Stimulated activated CD8-positive, alpha-beta memory T cell treated with anti-CD3 and anti-CD28 coated beads, Interleukin-4, amount 100 ng/mL, for 24 hours (primary cell): ENCODE results near the gene CHL1.
"Not testable (repeated sequence)": the region's sequence is repeated elsewhere in the genome, so short reads cannot be mapped to it uniquely, and the experiment has no call there.

Experiments used
- DNase-seq: peaks from one replicate; pipeline ENCODE4 v3.0.0-alpha.2; 2020; ENCODE audit warnings: low read depth

CHL1 gene

GRCh38 chr3:341998-342397 lies 145.4 kb downstream of the CHL1 start:
- DNase-seq, result no peak

DNA sequence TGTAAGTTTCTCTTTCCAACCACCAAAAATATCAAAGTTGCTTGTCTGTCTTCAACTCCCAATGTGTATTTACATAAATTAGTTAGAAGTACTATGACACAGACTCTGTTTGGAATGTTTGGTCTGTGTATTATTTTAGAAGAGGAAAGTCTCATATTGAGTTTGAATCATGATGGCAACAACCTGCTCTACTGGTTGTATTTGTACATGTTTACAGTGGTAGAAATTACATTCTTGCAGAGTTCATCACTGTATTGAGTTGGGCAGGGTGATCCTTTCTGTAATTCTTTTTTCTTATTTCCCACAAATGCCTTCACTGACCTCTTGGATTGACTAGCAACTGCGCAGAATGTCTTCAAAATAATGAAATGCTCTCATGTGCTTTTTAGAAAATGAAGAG lies 149.6 kb downstream of the CHL1 start:
- DNase-seq, result no peak

GRCh38 chr3:347581-347980 lies 151.0 kb downstream of the CHL1 start:
- no peak for DNase-seq

- DNase-seq, result no peak
Observed at GRCh38 chr3:350871-351371, 154.4 kb downstream of the CHL1 start.

- DNase-seq, result no peak
Observed at GRCh38 chr3:352599-352998, 156.0 kb downstream of the CHL1 start.

DNA sequence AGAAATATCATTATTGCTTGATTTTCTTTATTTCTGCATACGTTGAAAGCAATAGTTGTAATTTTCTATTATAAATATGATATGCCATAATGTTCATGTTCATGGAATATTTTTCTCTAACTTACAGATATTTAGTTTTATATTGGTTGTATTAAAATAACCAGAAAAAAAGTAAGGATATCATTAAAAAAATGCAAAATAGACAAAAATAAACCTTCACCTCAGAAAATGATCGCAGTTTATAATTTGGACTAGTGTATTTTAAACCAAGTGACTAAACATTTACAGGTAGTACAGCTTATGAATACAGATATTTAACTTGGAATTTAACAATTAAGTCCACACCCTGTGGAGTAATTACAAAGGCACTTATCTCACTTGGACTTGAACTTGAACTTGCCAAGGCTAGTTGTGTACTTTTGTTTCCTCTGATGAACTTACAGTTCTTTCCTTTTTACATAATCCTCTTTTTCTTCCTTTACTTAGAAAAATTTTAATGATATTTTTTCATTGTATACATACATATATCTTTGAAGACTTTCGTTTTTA lies 156.7 kb downstream of the CHL1 start:
- DNase-seq, result no peak

DNA sequence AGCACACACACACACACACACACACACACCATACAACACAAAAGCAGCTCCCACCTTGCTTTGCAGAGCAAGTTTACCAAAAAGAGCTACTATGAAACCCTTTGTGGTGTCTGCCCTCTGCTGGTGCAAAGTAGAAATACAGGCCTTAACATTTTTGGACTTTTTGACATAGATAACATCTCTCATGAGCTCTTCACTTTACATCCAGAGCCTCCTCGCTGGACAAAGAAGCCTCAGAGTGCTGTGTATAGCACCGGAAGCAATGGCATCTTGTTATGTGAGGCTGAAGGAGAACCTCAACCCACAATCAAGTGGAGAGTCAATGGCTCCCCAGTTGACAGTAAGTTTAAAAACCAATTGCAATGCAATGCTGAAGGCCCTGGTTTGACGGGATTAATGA lies 157.9 kb downstream of the CHL1 start:
- DNase-seq, result no peak

DNA sequence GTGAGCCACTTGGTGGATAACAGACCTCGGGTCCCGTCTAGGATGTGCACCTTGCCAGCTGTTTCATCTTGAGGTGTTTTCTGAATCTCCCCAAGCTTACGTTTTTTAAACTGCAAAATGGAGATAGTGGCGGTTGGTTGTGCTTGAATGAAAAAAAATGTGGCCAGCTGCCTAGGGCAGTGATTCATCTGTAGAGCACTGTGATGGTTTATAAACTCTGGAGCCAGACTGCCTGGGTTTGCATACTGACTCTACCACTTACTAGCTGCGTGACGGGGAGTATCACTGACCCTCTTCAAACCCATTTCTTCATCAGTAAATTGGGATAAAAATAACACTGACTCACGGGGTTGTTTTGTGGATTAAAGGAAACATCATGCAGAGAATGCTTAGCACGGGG lies 159.1 kb downstream of the CHL1 start:
- DNase-seq, result no peak

DNA sequence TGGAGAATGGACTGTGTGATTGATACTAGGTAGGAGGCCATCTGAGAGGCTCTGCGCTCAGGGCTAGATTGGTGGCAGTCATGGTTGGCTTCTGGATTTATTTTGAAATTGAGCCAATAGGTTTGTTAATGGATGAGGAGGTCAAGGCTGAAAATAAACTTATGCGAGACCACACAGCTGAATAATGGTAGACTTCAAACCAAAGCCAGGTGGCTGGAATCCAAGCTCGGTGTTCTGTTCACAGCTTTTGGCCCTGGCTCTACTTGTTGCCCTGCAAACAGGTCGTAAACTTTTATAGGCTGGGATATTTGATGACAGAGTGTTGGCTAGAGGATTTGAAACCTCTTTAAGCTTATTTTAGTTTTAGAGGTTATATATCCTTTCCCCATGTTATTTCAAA lies 160.4 kb downstream of the CHL1 start:
- DNase-seq, result no peak

DNA sequence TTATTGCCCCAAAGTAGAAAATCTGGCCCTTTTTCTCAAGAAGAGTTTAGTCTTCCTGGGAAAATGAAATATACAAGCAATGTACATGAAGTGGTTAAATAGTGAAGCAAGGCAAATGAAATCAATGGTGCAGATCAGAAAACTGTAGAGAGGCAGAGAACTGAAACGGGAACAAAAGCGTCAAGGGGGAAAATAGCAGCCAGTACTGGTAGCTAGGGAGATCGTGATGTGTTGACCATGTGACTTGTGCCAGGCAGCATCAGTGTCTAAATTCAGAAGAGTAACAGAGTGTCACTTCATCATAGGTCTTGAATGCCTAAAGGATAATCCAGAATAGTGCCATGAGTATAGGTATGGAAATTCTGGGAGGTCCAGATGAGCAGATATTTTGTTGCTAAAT lies 163.1 kb downstream of the CHL1 start:
- no peak for DNase-seq

GRCh38 chr3:362681-363338 lies 166.2 kb downstream of the CHL1 start:
- no peak for DNase-seq

DNA sequence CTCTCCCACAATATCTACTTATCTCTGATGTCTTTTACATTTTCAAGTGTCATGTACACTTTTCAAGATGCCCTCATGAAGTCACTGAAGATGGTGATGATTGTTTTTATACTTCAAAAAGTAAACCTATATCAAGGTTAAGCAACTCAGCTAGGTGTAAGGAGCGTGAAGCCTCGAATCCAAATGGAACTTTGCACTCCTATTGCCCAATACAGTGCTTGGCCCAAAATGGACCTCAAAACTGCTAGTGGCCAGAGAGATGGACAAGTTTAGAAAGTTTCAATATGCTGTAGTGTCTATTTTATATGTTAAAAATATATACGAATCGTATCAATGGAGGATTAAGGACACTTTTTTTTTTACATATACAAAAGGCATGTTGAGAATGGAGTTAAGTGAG lies 167.7 kb downstream of the CHL1 start:
- no peak for DNase-seq

DNA sequence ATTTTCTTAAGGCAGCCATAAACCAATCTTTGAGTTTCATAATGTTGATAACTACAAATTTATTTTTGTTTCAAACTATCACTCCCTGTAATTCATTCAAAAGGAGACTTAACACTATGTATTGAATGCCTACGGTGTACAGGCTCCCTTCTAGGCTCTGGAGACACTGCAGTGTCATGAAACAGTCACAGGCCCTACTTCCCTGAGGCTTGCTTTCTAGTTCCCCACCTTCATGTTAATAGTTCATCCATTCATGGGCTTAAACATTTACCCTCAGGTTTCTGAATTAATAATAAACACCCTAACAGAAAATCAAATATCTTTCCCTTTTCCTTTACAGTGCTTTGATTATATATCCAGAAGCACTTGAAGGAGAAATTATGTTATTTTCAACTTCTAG lies 168.7 kb downstream of the CHL1 start:
- no peak for DNase-seq

DNA sequence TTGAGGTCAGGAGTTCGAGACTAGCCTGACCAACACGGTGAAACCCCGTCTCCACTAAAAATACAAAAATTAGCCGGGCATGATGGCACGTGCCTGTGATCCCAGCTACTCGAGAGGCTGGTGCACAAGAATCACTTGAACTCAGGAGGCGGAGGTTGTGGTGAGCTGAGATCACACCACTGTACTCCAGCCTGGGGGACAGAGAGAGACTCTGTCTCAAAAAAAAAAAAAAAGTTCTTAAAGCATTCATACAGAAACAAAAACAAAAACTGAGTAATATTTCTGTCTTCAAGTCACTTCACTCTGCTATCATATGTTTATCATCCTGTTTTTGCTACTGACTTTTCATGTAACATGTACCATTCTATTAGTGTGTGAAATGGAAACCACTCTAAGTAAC lies 169.7 kb downstream of the CHL1 start:
- DNase-seq, result not testable (repeated sequence)

DNA sequence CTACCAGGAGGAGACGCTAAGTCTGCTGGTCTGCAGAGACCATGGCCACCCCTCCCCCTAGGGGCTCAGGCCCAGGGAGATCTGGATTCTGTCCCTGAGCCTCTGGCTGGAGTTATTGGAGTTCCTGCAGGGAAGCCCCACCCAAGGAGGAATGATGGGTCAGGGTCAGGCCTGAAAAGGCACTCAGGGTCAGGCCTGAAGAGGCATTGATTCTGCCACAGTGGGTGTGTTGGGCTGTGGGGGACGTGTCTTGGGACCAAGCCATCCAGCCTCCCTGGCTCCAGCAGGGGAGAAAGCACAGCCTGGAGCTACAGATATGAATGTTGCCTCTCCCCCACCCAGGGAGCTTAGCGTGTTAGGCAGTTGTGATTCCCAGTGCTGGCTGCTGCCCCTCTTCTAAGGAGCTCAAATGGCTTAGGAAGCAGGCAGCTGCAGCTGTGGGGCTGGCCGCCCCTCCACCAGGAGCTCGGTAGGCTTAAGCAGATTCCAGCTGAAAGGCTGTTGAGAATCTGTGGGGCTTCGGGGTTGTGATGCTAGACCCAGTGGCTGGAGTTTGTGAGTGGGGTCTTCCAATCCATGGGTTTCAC lies 176.7 kb downstream of the CHL1 start:
- DNase-seq, result no peak

GRCh38 chr3:374459-374858 lies 177.9 kb downstream of the CHL1 start:
- no peak for DNase-seq

DNA sequence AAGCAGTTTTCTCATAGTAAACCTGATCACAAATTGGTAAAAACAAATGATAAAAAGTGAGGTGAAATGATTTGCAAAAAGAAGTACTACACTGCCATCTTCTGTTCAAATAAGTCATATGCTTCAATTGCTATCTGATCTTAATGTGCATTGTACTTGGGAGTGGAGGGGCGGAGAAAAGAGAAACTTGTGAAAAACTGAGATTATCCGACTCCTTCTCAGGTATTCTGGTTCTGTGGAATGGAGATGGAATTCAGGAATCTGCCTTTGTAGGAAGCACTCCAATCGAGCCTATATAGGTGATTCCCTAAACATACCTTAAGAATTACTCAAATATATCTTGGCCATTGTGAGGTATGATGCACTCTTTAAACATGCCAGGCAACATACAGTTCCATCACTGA lies 180.6 kb downstream of the CHL1 start:
- DNase-seq, result no peak

DNA sequence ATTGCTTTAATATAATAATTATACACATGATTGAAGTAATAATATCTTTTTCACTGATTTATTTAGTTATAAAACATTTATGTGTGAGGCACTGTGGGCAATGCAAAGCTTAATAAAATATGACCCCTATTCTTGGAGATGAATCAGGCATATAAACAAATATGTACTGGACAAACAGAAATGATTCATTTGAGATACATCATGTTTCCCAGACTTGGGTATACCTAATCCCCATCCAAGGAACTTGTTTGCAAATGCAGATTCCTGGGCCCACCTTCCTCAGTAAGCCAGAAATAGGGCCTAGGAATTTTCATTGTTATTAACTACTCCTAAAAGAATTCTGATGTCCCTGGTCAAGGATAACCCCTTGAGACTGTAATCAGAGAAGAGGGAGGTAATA lies 184.2 kb downstream of the CHL1 start:
- no peak for DNase-seq

- no peak for DNase-seq
Observed at GRCh38 chr3:385151-385550, 188.6 kb downstream of the CHL1 start.

DNA sequence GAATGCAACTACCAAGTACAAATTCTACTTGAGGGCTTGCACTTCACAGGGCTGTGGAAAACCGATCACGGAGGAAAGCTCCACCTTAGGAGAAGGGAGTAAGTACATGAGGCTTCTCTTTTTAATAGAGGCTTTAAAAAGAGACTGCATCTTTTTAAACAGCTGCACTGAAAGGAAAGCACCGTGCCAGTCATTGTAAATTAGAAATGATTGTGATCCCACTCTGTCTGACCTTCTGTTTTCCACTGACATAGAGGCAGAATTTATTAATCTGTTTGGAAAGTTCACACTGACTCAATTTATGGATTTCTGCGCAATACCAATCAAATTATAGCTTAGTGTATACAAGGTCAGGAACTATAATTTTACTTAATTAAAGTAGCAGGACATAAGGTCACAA lies 198.2 kb downstream of the CHL1 start:
- no peak for DNase-seq

- no peak for DNase-seq
Observed at GRCh38 chr3:396293-396692, 199.7 kb downstream of the CHL1 start.

DNA sequence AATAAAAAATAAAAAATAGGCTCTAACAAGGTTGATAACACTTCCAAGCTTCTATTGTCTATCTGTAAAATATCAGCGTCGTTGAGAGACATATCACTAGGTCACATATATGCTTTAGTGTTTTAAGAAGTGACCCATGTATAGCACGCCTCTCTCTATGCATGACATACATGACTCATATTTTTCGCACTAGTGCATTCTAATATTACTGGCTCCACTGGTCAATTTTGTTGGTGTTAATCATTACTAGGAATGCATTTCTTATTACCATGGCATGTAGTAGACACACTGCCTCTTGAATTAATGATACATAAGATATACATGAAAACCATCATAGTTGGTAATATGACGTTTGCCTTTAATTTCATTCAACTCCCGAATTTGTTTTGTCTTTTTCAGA lies 203.1 kb downstream of the CHL1 start:
- no peak for DNase-seq

- DNase-seq, result no peak
Observed at GRCh38 chr3:403826-404225, 207.3 kb downstream of the CHL1 start.

DNA sequence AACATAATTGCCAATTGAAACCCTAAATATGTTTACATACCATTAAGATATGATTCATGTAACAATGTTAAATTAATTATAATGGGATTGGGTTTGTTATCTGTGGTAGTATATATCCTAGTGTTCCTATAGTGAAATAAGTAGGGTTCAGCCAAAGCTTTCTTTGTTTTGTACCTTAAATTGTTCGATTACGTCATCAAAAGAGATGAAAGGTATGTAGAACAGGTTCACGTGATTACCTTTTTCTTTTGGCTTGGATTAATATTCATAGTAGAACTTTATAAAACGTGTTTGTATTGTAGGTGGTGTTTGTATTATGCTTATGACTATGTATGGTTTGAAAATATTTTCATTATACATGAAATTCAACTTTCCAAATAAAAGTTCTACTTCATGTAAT lies 212.4 kb downstream of the CHL1 start:
- no peak for DNase-seq
